ENCODE measurements around the gene UBR4.

Gene UBR4

DNA sequence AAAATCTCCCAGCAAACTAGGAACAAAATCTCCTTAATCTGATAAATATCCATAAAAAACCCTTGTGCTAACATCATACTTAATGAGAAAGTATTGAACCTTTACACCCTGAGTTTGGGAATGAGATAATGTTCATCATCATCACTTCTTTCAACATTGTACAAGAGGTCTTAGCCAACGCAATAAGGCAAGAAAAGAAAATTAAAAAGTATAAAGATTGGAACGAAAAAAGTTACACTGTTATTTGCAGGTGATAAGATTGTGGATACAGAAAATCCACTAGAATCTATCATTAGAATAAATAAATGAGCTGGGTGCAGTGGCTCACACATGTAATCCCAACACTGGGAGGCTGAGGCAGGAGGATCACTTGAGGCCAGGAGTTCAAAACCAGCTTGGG, 76.7 kb downstream of the UBR4 start:
- DNase-seq: no peak

DNA sequence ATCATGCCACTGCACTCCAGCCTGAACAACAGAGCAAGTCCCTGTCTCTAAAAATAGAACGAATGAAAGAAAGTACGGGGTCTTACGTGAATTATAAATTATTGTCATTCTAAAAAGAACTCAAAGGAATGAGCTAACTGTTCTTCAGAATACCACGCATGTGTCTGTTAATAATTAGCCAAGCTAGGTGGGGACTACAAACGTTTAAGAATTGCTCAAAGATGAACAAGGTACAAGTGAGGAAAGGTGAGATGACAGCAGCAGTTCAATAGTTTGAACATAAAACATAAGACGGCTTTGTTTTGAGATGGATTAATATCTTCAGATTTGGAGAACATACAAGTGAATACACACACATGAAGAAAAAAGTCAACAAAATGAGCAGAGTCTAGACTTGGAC, 79.6 kb downstream of the UBR4 start:
- DNase-seq: no peak

DNA sequence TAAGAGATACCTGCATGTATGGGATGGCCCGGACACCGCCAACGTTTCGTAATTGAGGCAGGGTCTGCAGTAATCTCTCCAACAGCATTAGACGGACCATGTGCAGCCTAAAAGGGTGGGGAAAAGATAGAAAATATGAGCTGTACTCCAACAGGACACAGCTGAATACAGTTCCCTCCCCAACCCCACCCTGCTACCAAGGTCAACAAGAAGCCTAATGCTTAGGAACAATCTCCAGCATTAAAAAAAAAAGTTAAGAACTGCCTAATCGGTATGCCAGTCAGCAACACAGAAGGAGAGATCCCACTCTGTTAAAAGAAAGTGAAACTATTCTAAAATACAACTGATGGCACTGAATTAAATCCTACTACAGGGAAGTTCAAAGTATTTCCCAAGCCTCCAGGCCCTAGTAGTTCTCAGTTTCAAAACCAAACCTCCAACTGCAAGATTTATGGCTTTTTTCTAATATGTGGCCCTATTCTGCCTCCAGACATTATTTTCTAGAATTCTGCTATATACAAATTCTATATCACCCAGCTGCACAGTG, 81.0 kb downstream of the UBR4 start:
- no peak for DNase-seq

DNA sequence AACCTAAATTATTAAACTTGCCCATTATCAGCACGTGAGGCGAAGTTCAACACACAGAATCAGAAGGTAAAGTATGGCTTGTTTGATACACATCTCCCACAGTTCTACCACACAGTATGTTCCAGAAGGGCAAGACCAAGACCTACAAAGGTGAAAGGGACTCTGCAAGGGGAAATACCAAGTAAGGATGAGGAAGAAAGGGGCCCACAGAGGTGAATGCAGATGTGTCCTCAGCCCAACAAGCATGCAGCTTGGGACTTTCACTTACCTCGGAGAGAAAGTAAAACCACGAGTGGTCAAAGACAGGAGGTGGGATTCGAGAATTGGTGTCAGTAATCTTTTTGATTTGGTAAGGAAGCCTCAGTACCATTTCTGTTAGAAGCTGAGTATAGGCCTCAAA, 85.8 kb downstream of the UBR4 start:
- DNase-seq: no peak

DNA sequence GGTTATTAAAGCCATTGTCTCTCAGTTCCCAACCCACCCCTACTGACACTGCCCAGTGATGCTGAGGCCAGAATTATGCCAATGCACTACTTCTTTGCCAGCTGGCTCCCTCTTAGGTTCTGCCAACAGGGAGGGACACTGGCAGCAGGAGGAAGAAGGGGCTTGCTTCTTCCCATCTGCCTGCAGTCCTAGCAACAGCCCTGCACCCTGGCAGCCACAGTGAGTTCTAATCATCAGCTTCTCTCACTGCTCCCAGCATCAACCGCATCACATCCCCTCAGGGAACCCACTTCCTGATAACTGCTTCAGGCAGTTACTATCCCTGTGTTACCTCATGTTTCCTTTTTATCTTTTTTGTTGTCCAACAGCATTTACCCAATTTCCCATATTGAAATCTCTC, 86.2 kb downstream of the UBR4 start:
- peak; percentile 4 for DNase-seq

DNA sequence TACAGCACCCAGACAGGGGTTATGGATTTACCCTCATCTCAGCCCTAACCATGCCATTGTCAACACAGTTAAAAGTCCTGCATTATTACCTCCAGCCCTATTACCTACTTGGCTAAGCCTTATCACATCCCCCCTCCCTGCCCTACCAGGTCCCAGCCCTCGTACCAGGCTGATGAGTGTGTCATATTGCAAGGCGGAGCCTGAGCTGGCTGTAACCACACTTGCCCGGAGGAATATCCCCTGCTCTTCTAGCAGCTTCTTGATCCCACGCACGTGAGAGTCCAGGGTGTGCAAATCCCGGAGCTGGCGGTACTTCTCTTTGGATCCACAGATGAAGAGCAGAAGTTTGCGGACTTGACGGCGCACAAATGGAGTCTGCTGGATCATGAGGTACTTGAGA, 87.4 kb downstream of the UBR4 start:
- DNase-seq: no peak

DNA sequence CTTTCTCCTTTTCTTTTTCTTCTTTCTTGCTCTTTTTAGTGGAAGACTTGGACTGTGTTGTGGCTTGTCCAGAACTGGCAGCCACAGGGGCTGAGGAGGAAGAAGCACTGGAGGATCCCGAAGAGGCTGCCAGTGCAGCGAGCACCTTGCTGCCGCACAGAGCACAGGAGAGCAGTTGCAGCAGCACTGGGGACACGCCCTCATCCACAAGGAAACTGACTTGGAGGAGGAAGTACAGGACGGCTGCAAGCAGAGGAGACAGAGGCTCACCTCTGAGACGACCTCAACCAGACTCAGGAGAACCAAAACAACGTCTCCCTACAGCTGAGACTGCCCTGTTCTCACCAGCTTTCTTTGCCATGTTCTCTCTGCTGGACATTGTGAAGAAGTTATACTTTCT, 88.9 kb downstream of the UBR4 start:
- DNase-seq: no peak

DNA sequence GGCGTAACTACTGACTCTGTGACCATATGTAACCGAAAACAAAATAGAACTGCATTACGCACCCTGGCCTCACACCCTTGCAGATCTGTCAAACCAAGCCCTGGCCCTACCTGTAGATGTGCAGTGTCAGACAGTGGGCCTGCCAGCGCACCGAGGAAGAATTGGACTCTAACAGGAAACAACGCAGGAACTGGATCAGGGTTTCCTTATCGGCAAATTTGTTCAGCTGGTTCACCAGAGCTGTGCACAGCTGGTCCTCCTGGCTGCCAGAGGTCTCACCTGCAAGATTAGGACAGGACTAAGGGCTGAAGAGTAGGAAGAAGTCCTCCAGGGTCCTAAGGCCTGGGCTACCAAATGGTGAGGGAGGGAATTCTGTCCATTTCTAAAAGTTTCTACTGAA, 90.0 kb downstream of the UBR4 start:
- no peak for DNase-seq

DNA sequence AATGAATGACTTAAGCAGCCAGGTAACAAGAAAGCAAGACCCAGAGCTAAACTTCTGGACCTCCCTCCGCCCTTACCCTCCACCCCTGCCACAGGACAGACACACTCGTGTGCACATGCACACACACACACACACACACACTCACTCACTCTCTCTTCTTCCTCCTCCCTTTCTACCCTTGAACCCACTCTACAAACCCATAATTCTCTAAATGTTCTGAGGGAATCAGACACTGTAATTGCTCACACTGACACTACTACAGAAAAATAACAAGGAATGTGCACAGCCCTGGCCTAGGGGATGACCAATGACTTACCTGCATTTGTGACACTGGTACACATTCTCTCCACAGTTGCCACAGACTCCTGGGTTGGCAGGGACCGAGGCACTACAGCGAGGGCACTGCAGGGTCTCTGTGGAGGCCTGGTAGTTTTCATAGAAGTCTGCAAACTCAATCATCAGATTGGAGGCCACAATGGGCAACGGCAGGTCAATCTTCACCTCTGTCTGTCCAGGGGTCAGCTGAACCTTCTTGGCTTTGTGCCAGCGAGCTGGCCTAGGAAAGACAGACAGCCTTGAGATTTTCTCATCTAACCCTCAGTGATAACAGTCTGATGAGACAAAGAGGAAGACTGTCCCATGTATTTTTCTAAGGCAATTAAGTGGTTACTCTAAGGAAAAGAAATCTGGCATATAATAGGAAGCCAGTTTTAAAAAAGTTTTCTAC, 94.8 kb downstream of the UBR4 start:
- no peak for DNase-seq

DNA sequence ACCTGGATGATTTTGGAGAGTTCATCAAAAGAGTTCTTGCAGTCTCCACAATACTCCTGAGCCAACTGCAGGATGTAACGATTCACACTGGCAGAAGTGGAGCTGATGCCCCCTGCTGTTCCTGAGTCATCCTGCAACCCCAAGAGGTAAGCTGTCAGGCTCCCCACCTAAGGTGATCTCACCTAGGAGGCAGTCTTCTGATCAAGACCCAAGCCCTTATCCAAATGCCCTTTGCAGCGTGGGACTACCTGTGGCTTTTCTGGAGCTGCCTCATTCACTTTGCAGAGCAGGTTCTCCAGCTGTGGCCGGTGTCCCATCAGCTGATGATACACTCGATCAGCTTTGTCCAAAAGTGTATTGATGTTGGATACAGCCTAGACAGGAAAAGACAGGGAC, 96.4 kb downstream of the UBR4 start:
- DNase-seq: peak; percentile 19

DNA sequence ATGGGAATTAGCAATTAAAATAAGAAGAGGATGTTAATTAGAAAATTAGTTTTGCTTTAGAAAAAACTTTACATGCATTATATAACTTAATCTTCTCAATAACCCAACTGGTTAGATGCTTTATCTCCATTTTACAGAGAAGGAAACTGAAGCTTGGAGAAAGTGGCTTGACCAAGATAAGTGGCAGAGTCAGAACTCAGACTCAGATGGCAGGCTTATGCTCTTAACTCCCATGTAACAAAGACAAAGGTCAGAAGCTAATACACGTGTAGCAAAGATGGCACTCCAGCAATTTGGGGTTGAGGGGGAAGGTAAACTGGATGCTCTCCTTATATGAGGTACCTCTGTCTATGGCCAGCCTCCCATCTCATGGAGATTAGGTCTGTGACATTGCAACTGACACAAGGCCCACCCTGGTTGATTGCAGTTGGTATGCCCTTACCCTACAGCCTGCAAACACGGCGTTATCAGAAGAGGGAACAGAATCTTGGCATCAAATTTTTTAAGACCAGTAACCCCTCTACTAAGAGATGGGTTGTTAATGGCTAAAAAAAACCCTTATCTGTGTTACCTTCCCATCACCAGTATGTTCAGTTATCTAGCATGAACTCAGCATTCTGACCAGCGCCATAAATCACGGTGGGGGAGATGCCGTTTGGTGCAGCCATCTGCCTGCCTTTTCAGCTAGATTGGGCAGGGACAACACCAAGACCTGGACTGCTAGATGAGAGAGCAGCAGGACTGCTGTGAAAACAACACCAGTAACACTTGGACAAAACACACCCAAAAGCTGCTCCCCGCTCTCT, 97.0 kb downstream of the UBR4 start:
- DNase-seq: no peak

DNA sequence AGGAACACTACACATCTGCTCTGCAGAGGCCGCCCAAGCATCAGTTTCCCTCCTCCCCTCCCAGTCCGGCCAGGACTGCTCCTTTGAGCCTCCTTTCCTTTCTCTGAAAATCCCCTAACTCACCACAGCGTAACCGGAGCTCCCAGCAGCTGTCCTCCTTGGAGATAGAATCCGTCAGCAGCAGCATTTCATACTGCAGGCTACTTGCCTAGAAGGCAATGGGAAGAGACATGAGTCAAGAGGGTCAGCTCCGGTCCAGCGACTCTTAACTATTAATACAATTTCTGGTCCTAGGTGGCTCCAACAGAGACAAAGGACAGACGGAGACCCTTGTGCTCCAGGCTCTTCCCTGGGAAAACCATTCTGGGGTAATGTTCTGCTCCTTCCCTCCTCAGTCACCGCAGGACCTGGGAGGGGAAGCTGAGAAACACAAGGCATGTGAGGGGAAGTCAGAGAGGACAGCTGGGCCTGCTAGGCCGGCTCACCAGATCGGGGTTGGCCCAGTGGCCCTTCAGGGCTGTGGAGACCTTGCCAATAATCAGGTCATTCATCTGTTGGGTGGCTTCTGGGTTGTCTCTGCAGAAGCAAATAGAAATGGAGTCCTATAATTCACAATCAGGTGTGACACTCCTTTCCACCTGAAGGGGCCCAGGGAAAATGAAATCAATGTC, 99.7 kb downstream of the UBR4 start:
- no peak for DNase-seq

DNA sequence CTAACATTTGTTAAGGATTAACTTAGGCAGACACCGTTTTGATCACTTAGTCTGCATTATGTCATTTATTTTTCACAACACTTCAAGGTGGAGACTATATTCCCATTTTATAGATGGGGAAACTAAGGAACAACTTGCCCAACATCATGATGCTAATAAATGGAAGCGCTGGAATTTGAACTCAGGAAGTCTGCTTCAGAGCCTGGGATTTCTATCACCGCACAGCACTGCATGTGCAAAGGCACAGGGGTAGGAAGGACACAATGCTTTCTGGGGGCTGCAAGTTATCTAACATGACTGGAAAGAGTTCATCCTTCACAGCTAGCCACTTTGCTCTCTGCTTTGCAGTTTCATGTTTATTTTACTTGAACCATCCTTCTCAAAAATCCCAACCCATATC, 100.5 kb downstream of the UBR4 start:
- DNase-seq: no peak

DNA sequence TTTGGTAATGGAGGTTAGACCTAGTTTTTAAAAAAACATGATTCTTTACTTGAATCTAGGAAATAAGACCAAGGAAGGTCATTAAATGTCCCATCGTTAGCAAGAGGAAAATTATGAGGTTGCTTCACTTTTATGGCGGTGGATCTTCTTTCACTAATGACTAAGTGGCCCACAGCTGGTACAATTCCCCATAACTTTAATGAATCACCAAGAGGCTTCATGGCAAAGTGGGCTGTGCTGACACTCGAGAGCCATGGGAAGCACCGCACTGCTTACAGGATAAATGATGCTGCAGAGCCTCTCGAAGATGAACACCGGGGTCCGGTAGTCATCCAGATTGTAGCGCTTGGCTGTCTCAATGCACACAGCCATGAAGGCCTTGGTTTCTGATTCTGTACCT, 108.8 kb downstream of the UBR4 start:
- no peak for DNase-seq

DNA sequence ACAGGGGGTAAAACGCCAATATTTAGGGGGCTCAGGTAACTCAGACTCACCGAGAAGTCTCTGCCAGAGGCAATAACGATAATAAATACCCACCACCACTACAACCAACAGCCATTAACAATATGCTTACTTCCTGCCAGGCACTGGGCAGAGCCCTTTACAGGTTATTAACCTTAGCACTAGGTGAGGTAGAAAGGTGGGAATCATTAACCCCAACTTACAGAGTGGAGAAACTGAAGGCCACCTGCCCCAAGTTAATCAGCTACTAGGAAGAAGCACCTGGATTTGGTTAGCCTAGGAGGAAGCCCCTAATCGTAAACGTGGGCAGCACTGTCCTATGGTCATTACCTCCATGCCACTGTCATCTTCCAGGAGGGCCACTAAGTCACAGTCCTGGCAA, 110.0 kb downstream of the UBR4 start:
- no peak for DNase-seq

DNA sequence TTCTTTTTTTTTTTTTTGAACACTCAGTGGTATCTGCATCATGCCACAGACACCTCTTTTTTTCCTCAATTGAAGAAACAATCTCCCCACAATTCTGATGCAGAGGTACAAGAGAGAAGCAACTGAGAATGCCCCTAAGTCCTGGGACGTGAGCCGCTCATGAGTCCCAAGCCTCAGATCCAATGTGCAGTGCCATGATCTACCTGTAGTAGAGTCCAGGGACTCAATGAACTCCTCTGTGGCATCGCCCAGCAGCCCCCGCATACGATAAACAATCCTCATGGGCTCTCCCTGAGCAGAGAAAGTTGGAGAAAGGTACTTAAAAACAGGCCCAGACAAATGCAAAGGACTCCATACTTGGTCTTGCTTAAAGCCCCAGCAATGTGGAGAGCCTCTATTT, 113.1 kb downstream of the UBR4 start:
- DNase-seq: no peak

DNA sequence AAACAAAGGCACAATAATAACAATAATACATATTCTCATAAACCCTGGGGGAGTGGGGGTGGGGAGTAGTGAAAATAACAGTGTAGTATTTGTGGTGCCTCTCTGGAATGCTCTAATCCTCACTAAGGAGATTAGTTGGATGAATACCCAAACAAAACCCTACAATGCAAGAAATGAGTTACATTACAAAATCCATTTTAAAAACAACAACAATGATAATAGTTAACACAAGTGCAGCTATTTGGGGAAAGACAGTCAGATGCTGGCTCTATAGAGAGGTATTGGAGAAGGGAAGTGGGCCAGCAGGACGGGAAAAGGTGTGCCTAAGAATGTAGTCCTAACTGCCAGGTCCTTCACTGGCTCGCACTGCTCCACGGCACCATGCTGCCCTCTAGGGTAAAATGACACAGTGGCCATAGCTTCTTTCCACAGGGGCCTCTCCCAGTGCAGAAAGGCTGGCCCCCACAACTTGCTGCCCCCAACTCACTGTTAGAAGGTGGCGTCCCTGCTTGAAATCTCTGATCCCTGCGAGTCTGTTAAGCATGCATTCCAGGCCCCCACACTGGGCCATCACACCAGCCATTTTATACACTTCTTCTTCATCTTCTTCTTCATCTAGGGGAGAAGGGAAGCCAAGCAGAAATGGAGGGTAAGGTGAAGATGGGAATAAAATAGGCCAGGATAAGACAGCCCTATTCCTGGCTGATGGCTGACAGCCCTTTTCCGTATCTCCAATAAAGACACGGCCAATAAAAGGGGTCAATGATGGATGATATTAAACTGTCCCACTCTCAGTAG, 113.8 kb downstream of the UBR4 start:
- DNase-seq: no peak

DNA sequence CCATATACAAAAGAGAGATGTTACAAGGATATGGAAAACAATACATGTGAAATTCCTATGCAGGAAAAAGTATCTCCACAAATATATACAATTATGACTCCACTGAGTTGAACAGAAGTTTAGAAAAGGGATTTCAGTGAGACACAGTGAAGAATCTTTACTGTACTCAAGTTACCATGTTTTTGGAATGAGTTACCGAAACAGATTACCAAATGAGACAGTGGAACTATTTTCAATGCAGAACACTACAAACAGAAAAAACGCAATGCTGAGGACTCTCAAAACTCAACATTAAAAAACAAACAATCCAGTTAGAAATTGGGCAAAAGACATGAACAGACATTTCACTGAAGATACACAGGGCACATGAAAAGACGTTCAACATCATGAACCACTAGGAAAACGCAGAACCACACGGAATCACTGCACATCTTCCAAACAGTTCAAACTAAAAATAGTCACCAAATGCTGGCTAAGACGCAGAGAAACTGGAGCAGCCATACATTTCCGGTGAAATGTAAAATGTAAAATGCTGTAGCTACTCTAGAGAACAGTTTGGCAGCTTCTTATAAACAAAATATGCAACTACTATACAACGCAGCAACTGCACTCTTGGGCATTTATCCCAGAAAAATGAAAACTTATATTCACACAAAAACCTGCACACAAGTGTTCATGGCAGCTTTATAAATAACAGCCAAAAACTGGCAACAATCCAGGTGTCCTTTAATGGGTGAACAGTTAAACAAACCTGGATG, 118.7 kb downstream of the UBR4 start:
- DNase-seq: no peak

DNA sequence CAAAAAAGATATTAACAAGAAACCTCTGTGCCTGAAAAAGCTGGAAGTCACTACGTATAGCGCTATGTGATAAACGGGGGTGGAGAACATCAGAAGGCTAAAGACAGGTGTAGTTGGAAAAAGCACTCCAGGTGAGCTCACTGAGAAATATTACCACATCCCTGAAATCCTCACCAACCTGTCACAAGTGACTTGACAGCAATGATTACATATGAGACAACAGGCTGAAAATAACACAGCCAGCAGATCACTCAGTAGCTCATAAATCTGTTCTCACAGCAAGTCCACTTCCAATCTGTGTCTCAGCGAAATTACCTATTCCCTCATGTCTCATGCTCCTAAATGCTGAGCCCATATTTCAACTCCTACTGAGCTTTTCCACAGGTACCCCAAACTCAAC, 120.5 kb downstream of the UBR4 start:
- DNase-seq: no peak

DNA sequence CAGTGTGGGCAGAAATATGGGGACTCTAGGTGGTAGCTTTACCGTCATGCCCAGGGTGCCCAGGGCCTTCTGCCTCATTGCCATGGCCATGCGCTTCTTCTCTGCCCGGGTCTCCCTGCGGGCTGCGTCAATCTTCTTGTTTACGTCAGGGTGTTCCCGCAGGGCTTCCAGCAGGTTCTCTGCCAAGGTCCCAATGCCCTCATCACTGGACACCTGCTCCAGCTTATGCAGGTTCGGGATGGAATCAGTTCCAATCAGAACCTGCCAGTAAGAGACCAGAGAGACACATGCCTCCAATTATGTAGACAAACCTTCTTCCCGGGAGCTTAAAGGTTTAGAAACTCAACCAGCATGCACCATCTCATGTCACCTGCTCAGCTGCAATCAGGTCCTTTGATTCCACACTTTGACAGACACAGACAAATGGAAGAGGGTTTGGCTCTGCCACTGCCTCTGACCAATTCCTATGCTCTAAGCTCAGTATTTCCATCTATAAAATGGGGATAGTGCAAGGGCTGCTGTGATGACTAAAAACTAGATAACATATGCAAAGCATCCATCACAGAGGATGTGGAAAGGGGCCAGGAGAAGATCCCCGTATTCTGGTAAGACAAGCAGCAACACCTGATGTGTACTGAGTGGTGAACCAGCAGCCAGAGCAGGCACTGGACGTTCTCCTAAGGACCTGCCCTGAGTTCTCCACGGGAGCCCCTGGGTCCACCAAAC, 121.2 kb downstream of the UBR4 start:
- no peak for DNase-seq

Data from activated CD4-positive, alpha-beta T cell treated with anti-CD3 and anti-CD28 coated beads, Interleukin-2, amount 50 U/mL, for 1 hour (primary cell).